ENCODE measurements around the gene ATPAF2.

The ATPAF2 gene

DNA sequence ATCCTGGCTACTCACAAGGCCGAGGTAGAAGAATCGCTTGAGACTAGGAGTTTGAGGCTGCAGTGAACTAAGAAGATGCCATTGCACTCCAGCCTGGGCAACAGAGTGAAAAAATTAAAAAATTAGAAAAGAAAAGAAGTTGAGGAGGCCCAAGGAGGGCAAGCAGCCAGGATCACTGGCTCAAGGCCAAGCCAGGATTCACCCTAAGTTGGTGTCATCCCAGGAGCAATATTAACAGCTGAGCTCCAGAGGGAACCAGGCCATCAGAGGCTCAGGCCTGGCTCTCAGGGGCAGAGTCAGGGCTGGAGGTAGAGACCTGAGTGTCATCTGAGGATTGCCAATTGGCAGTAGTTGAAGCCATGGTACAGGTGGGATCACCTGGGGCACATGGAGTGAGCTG, 45.6 kb downstream of the ATPAF2 start:
- H3K9ac ChIP-seq (ENCODE audit: low read depth, low read length): no peak overlapping the region
- H3K27ac ChIP-seq (ENCODE audit: low read length): no peak overlapping the region
- no peaks in the 10 kb centered on the region for H3K27me3 ChIP-seq (ENCODE audit: insufficient read depth, low read length)
- H3K4me3 ChIP-seq (ENCODE audit: low read length): no peak overlapping the region
- no peaks in the 10 kb centered on the region for H3K9me3 ChIP-seq (ENCODE audit: insufficient read depth, low read depth, low read length)
- no peaks in the 10 kb centered on the region for H3K36me3 ChIP-seq (ENCODE audit: insufficient read depth, low read depth, low read length)
- peaks cover 3% of the 10 kb centered on the region; the same call in 1 of the 2 replicates for H3K4me1 ChIP-seq (ENCODE audit: insufficient read depth, low read length)

DNA sequence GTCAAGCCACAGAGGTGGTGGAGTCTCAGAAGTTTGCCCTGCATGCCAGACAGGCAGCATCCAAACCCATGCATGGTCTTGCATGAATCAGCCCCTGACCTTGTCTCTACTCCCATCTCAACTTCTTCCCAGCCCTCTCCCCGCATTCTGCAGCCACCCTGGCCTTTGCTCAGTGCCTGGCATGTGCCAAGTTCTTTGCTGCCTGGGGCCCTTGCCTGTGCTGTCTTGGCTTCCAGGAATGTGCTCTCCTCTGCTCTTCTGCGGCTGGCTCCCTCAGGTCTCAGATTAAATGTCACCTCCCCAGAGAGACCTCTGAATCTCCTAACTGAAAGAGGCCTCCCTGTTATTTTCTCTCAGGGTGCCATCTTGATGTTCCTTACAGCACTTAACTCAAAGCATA, 48.7 kb downstream of the ATPAF2 start:
- Histone ChIP-seq H3K27me3 (ENCODE audit: insufficient read depth, low read length) (no peaks in the 10 kb centered on the region), H3K9me3 (ENCODE audit: insufficient read depth, low read depth, low read length) (no peaks in the 10 kb centered on the region), H3K27ac (ENCODE audit: low read length) (no peak overlapping the region), H3K36me3 (ENCODE audit: insufficient read depth, low read depth, low read length) (no peaks in the 10 kb centered on the region), H3K9ac (ENCODE audit: low read depth, low read length) (no peak overlapping the region), H3K4me3 (ENCODE audit: low read length) (no peak overlapping the region), H3K4me1 (ENCODE audit: insufficient read depth, low read length) (peaks cover 3% of the 10 kb centered on the region; the same call in 1 of the 2 replicates)

DNA sequence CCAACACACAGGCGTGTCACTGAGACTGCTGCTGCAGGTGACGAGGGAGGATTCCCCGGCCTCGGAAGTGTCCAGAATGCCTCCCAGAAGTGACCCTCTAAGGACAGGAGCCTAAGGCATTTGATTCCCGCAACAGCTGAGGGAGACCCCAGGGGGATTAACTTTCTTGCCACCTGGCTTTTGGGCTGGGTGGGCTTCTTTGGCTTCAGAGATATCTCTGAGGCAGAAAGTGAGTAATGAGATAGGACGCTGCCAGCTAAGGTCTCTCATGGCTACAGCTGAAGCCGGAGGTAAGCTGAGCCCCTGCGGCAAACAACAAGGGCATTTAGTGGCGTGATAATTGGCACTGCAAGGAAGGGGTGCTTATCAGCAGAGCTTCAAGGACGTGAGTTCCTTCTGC, 49.4 kb downstream of the ATPAF2 start:
- Histone ChIP-seq H3K9ac (ENCODE audit: low read depth, low read length) (no peak overlapping the region), H3K27me3 (ENCODE audit: insufficient read depth, low read length) (no peaks in the 10 kb centered on the region), H3K9me3 (ENCODE audit: insufficient read depth, low read depth, low read length) (no peaks in the 10 kb centered on the region), H3K27ac (ENCODE audit: low read length) (no peak overlapping the region), H3K4me3 (ENCODE audit: low read length) (no peak overlapping the region), H3K36me3 (ENCODE audit: insufficient read depth, low read depth, low read length) (no peaks in the 10 kb centered on the region), H3K4me1 (ENCODE audit: insufficient read depth, low read length) (peaks cover 3% of the 10 kb centered on the region; the same call in 1 of the 2 replicates)

GRCh38 chr17:17989081-17989480, 49.9 kb downstream of the ATPAF2 start:
- Histone ChIP-seq H3K27me3 (ENCODE audit: insufficient read depth, low read length) (no peaks in the 10 kb centered on the region), H3K4me3 (ENCODE audit: low read length) (no peak overlapping the region)

GRCh38 chr17:17988427-17988945, 50.5 kb downstream of the ATPAF2 start:
- Histone ChIP-seq H3K27ac (ENCODE audit: low read length) (no peak overlapping the region), H3K36me3 (ENCODE audit: insufficient read depth, low read depth, low read length) (no peaks in the 10 kb centered on the region), H3K4me3 (ENCODE audit: low read length) (no peak overlapping the region), H3K9ac (ENCODE audit: low read depth, low read length) (no peak overlapping the region), H3K4me1 (ENCODE audit: insufficient read depth, low read length) (no peaks in the 10 kb centered on the region), H3K27me3 (ENCODE audit: insufficient read depth, low read length) (no peaks in the 10 kb centered on the region), H3K9me3 (ENCODE audit: insufficient read depth, low read depth, low read length) (no peaks in the 10 kb centered on the region)

More at GRCh38 chr17:17989081-17989480, 49.9 kb downstream of the ATPAF2 start:
- Histone ChIP-seq H3K9ac (ENCODE audit: low read depth, low read length) (no peak overlapping the region), H3K36me3 (ENCODE audit: insufficient read depth, low read depth, low read length) (no peaks in the 10 kb centered on the region), H3K4me1 (ENCODE audit: insufficient read depth, low read length) (no peaks in the 10 kb centered on the region), H3K9me3 (ENCODE audit: insufficient read depth, low read depth, low read length) (no peaks in the 10 kb centered on the region), H3K27ac (ENCODE audit: low read length) (no peak overlapping the region)

- Histone ChIP-seq H3K9ac (ENCODE audit: low read depth, low read length) (no peak overlapping the region), H3K4me3 (ENCODE audit: low read length) (no peak overlapping the region), H3K36me3 (ENCODE audit: insufficient read depth, low read depth, low read length) (no peaks in the 10 kb centered on the region), H3K9me3 (ENCODE audit: insufficient read depth, low read depth, low read length) (no peaks in the 10 kb centered on the region), H3K27ac (ENCODE audit: low read length) (no peak overlapping the region), H3K4me1 (ENCODE audit: insufficient read depth, low read length) (no peaks in the 10 kb centered on the region), H3K27me3 (ENCODE audit: insufficient read depth, low read length) (no peaks in the 10 kb centered on the region)
Observed at GRCh38 chr17:17987901-17988300, 51.1 kb downstream of the ATPAF2 start.

GRCh38 chr17:17987187-17987896, 51.6 kb downstream of the ATPAF2 start:
- Histone ChIP-seq H3K36me3 (ENCODE audit: insufficient read depth, low read depth, low read length) (no peaks in the 10 kb centered on the region), H3K27ac (ENCODE audit: low read length) (no peak overlapping the region), H3K4me1 (ENCODE audit: insufficient read depth, low read length) (no peaks in the 10 kb centered on the region), H3K27me3 (ENCODE audit: insufficient read depth, low read length) (no peaks in the 10 kb centered on the region), H3K9me3 (ENCODE audit: insufficient read depth, low read depth, low read length) (no peaks in the 10 kb centered on the region), H3K9ac (ENCODE audit: low read depth, low read length) (no peak overlapping the region), H3K4me3 (ENCODE audit: low read length) (no peak overlapping the region)

GRCh38 chr17:17985555-17985954, 53.4 kb downstream of the ATPAF2 start:
- H3K27me3 ChIP-seq (ENCODE audit: insufficient read depth, low read length): no peaks in the 10 kb centered on the region
- H3K36me3 ChIP-seq (ENCODE audit: insufficient read depth, low read depth, low read length): no peaks in the 10 kb centered on the region
- no peak overlapping the region for H3K9ac ChIP-seq (ENCODE audit: low read depth, low read length)
- H3K4me1 ChIP-seq (ENCODE audit: insufficient read depth, low read length): no peaks in the 10 kb centered on the region
- H3K9me3 ChIP-seq (ENCODE audit: insufficient read depth, low read depth, low read length): no peaks in the 10 kb centered on the region
- H3K4me3 ChIP-seq (ENCODE audit: low read length): no peak overlapping the region
- H3K27ac ChIP-seq (ENCODE audit: low read length): no peak overlapping the region

- no peaks in the 10 kb centered on the region for H3K36me3 ChIP-seq (ENCODE audit: insufficient read depth, low read depth, low read length)
- no peak overlapping the region for H3K9ac ChIP-seq (ENCODE audit: low read depth, low read length)
- H3K4me1 ChIP-seq (ENCODE audit: insufficient read depth, low read length): no peaks in the 10 kb centered on the region
- no peaks in the 10 kb centered on the region for H3K9me3 ChIP-seq (ENCODE audit: insufficient read depth, low read depth, low read length)
- no peak overlapping the region for H3K27ac ChIP-seq (ENCODE audit: low read length)
- H3K4me3 ChIP-seq (ENCODE audit: low read length): no peak overlapping the region
- H3K27me3 ChIP-seq (ENCODE audit: insufficient read depth, low read length): no peaks in the 10 kb centered on the region
Observed at GRCh38 chr17:17985153-17985552, 53.8 kb downstream of the ATPAF2 start.

- Histone ChIP-seq H3K27ac (ENCODE audit: low read length) (no peak overlapping the region), H3K4me3 (ENCODE audit: low read length) (no peak overlapping the region), H3K27me3 (ENCODE audit: insufficient read depth, low read length) (no peaks in the 10 kb centered on the region), H3K4me1 (ENCODE audit: insufficient read depth, low read length) (no peaks in the 10 kb centered on the region), H3K36me3 (ENCODE audit: insufficient read depth, low read depth, low read length) (no peaks in the 10 kb centered on the region), H3K9ac (ENCODE audit: low read depth, low read length) (no peak overlapping the region), H3K9me3 (ENCODE audit: insufficient read depth, low read depth, low read length) (no peaks in the 10 kb centered on the region)
Observed at GRCh38 chr17:17983776-17984175, 55.2 kb downstream of the ATPAF2 start.

- H3K27me3 ChIP-seq (ENCODE audit: insufficient read depth, low read length): no peaks in the 10 kb centered on the region
- no peaks in the 10 kb centered on the region for H3K36me3 ChIP-seq (ENCODE audit: insufficient read depth, low read depth, low read length)
- H3K4me3 ChIP-seq (ENCODE audit: low read length): no peak overlapping the region
- H3K4me1 ChIP-seq (ENCODE audit: insufficient read depth, low read length): no peaks in the 10 kb centered on the region
- no peak overlapping the region for H3K27ac ChIP-seq (ENCODE audit: low read length)
- no peak overlapping the region for H3K9ac ChIP-seq (ENCODE audit: low read depth, low read length)
- no peaks in the 10 kb centered on the region for H3K9me3 ChIP-seq (ENCODE audit: insufficient read depth, low read depth, low read length)
Observed at GRCh38 chr17:17983376-17983775, 55.6 kb downstream of the ATPAF2 start.

- no peaks in the 10 kb centered on the region for H3K36me3 ChIP-seq (ENCODE audit: insufficient read depth, low read depth, low read length)
- H3K4me1 ChIP-seq (ENCODE audit: insufficient read depth, low read length): no peaks in the 10 kb centered on the region
- H3K9me3 ChIP-seq (ENCODE audit: insufficient read depth, low read depth, low read length): no peaks in the 10 kb centered on the region
- H3K27ac ChIP-seq (ENCODE audit: low read length): no peak overlapping the region
- no peak overlapping the region for H3K9ac ChIP-seq (ENCODE audit: low read depth, low read length)
- H3K27me3 ChIP-seq (ENCODE audit: insufficient read depth, low read length): no peaks in the 10 kb centered on the region
- no peak overlapping the region for H3K4me3 ChIP-seq (ENCODE audit: low read length)
Observed at GRCh38 chr17:17982801-17983200, 56.2 kb downstream of the ATPAF2 start.

Measured in iPS-20b (cell line).